Bronchial epithelial cell (primary cell): ENCODE data around the gene PRXL2B. TPM values are rescaled to one million over a fixed set of nuclear protein-coding genes. Genes with fewer than 3 reads are reported as not detected.

Experiments
- DNase-seq: peaks from one replicate; pipeline ENCODE4 v3.0.0-alpha.2; 2010; ENCODE audit warnings: low read depth
- FAIRE-seq: peaks from 2 replicates; lab custom pipeline; 2011; peaks lifted over from hg19 to GRCh38; lab: Jason Lieb, UNC
- H3K27me3 ChIP-seq: 2 replicates; pipeline ENCODE4 v1.5.1; 2011; ENCODE audit warnings: low read length; ENCODE audit not compliant: control insufficient read depth, insufficient read depth
- H3K36me3 ChIP-seq: 2 replicates; pipeline ENCODE4 v1.5.1; 2011; ENCODE audit warnings: low read length; ENCODE audit not compliant: control insufficient read depth, insufficient read depth
- H3K4me3 ChIP-seq: 2 replicates; pipeline ENCODE4 v1.5.1; 2011; ENCODE audit warnings: mild to moderate bottlenecking, low read depth, low read length, control low read depth
- CTCF ChIP-seq: IDR thresholded peaks from 2 replicates; pipeline ENCODE4 v1.5.1; 2011; ENCODE audit warnings: mild to moderate bottlenecking, moderate library complexity, low read length, control low read depth, inconsistent platforms; ENCODE audit not compliant: insufficient read depth, severe bottlenecking
- total RNA-seq: library from RNA; depleted of rRNA; stranded (reverse); fragments of >200 nt; gene quantifications from 2 replicates; pipeline ENCODE4 v1.2.1, GENCODE V29; 2014

The PRXL2B gene
- total RNA-seq, 1 donor from 2014 or later, result 6.8 TPM

GRCh38 chr1:2595261-2595811 is 8.8 kb downstream of the PRXL2B start:
- no peak for FAIRE-seq
- no peaks in the 10 kb centered on the region for H3K27me3 ChIP-seq
- no peak for TF ChIP-seq CTCF
- no peak for DNase-seq
- H3K4me3 ChIP-seq, result no peak overlapping the region
- H3K36me3 ChIP-seq, result no peaks in the 10 kb centered on the region

- FAIRE-seq (no peak), DNase-seq (no peak)
- no peak for TF ChIP-seq CTCF
- Histone ChIP-seq H3K36me3 (no peaks in the 10 kb centered on the region), H3K27me3 (no peaks in the 10 kb centered on the region), H3K4me3 (no peak overlapping the region)
These were observed 9.4 kb downstream of the PRXL2B start for GRCh38 chr1:2595812-2596529.

GRCh38 chr1:2596530-2597333 is 10.2 kb downstream of the PRXL2B start:
- no peak for TF ChIP-seq CTCF
- no peaks in the 10 kb centered on the region for H3K36me3 ChIP-seq
- DNase-seq (no peak), FAIRE-seq (no peak)
- no peak overlapping the region for H3K4me3 ChIP-seq
- no peaks in the 10 kb centered on the region for H3K27me3 ChIP-seq

- H3K4me3 ChIP-seq, result no peak overlapping the region
- DNase-seq (no peak), FAIRE-seq (no peak)
- peaks cover 1% of the 10 kb centered on the region for H3K27me3 ChIP-seq
- no peak for TF ChIP-seq CTCF
- H3K36me3 ChIP-seq, result no peaks in the 10 kb centered on the region
These were observed 11.1 kb downstream of the PRXL2B start for GRCh38 chr1:2597441-2598328.

GRCh38 chr1:2598329-2598931 is 11.9 kb downstream of the PRXL2B start:
- TF ChIP-seq CTCF, result no peak
- no peak overlapping the region for H3K4me3 ChIP-seq
- DNase-seq, result no peak
- no peaks in the 10 kb centered on the region for H3K36me3 ChIP-seq
- no peak for FAIRE-seq
- peaks cover 1% of the 10 kb centered on the region for H3K27me3 ChIP-seq
